ENCODE measurements around the gene MALRD1. TPM values are rescaled to one million over a fixed set of nuclear protein-coding genes. Genes with fewer than 3 reads are reported as not detected.

Gene MALRD1
- total RNA-seq = 0.29 and 0.53 TPM in 2 replicates

DNA sequence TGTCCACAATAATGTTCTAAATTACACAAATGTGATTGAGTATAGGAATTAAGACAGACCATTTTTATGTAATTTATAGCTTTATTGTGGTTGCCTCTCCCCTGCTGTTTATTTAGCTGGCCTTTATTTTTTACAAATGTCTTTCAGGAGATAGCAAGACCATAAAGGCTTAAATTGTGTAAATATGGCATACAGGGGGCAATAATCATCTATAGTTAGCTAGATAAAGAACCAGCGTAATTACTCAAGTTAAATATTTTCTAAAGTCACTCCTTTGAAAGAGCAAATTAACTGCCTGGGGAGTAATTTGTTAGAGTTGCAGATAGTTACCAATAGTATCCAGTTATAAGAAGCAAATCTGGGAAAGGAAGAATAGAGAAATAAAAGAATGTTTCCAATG lies at the start of gene MALRD1:
TSS of gene MALRD1 (plus strand) at position 313 of the 400 bp plus-strand sequence. CDS start 138 bp downstream, outside the sequence.

Data from myometrial cell (primary cell).